Inflammatory macrophage treated with lipopolysaccharide for 4 hours (primary cell): ENCODE data around the gene PARP16.
"Not testable (repeated sequence)": the region's sequence is repeated elsewhere in the genome, so short reads cannot be mapped to it uniquely, and the experiment has no call there.

Source experiments
- DNase-seq: peaks from one replicate; pipeline ENCODE4 v3.0.0-alpha.2; 2020

The PARP16 gene

DNA sequence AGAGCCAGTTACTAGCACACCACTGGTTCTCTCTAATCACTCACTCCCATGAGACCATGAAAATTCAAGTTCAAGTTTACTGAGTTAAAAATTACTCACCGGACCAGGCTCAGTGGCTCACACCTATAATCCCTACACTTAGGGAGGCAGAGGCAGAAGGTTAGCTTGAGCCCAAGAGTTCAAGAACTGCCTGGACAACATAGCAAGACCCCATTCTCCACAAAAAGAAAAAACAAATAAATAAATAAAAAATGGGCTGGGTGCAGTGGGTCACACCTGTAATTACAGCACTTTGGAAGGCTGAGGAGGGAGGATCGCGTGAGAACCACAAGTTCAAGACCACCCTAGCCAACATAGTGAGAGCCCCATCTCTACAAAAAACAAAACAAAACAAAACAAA lies 54.2 kb downstream of the PARP16 start:
- no peak for DNase-seq

DNA sequence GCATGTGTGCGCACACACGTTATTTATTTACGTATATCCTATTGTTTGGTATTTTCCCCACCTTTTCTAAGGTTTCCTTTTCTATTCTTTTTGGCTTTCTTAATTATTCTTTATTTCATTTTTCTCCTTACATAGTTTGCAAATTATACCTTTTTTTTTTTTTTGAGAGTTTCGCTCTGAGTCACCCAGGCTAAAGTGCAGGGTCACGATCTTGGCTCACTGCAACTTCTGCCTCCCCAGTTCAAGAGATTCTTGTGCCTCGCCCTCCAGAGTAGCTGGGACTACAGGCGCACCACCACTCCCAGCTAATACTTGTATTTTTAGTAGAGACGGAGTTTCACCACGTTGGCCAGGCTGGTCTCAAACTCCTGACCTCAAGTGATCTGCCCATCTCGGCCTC lies 55.4 kb downstream of the PARP16 start:
- DNase-seq = no peak

DNA sequence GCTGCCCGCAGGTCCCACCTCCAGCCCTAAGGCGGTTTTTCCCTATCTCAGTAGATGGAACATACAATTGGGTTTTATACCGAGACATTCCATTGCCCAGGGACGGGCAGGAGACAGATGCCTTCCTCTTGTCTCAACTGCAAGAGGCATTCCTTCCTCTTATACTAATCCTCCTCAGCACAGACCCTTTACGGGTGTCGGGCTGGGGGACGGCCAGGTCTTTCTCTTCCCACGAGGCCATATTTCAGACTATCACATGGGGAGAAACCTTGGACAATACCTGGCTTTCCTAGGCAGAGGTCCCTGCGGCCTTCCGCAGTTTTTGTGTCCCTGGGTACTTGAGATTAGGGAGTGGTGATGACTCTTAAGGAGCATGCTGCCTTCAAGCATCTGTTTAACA lies 59.8 kb downstream of the PARP16 start:
- not testable (repeated sequence) for DNase-seq

DNA sequence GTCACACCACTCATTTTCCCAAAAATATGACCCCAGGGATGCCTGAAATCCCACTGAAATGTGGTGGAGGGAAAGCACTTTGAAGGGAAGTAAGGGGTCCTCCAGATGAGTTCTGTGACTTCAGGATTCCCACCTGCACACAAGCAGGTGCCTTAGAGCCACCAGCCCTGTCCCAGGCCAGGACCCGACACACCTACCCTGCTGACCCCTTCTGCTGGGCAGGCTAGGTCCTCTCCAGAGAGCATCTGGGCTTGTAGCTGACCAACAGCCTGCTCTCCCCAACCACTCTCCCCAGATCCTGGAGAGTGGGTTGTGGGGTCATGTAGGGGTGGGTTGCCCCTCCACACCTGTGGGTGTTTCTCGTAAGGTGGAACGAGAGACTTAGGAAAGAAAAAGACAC lies 60.5 kb downstream of the PARP16 start:
- no peak for DNase-seq

DNA sequence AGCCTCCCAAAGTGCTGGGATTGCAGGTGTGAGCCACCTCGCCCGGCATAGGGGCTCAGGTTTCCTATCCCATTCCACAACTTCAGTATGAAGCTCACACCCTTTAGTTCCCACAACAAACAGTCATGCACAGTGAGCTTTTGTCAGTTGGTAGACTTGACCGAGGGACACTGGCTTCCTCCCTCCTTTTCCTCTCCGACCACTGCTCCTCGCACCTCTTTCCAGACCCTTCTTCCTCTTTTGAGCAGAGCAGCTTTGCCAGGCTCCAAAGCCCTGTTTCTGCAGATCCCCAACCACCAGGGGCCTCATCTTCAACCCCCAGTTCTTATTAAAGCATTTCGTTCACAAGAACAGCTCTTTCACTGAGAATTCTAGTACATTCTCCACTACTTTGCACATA lies 62.7 kb downstream of the PARP16 start:
- no peak for DNase-seq

DNA sequence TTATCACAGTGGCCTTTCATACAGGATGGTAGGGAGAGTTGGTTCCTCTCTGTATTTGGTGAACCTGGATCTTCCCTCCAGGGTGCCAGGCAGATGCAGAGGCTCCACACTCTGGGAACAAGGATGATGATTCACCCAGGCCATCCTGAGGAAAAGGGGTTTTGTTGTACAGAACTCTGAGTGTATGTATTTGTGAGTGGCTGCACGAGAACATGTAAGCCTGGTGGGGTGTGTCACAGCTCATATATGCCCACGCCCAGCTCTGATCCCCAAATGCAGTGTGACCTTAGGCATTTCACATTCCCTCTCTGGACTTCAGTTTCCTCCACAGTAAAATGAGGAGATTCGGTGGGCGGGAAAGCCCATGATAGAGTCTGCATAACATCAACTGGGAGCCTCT lies 63.8 kb downstream of the PARP16 start:
- DNase-seq = no peak

DNA sequence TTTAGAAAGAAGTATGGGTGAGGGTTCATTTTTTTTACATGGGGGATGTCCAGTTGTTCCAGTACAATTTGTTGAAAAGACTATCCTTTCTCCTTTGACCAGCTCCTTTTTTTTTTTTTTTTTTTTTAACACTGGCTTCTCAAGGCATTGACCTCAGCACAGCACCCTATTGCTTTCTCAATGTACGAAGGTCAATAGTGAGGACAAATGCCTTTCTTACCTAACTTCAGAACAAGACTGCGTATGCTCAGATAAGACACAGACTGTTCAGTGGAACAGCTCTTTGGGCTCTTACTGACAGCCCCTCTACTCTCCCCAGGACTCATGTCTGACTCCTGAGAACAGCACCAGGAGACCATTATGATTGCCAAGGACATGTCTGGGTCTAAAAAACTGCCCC lies 65.0 kb downstream of the PARP16 start:
- DNase-seq = no peak

DNA sequence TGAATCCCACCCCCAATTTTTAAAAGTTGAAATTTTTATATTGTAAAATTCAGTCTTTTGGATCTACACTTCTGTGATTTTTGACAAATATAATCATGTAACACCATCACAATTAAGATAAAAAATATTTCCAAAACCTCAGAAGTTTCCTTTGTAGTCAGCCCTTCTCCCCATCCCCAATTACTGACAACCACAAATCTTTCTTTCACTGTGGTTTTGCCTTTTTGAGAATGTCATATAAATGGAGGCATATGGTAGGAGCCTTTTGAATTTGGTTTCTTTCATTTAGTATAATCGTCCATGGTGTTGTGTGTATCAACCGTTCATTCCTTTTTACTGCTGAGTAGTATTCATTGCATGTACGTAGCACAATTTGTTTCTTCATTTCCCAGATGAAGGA lies 67.5 kb downstream of the PARP16 start:
- no peak for DNase-seq

DNA sequence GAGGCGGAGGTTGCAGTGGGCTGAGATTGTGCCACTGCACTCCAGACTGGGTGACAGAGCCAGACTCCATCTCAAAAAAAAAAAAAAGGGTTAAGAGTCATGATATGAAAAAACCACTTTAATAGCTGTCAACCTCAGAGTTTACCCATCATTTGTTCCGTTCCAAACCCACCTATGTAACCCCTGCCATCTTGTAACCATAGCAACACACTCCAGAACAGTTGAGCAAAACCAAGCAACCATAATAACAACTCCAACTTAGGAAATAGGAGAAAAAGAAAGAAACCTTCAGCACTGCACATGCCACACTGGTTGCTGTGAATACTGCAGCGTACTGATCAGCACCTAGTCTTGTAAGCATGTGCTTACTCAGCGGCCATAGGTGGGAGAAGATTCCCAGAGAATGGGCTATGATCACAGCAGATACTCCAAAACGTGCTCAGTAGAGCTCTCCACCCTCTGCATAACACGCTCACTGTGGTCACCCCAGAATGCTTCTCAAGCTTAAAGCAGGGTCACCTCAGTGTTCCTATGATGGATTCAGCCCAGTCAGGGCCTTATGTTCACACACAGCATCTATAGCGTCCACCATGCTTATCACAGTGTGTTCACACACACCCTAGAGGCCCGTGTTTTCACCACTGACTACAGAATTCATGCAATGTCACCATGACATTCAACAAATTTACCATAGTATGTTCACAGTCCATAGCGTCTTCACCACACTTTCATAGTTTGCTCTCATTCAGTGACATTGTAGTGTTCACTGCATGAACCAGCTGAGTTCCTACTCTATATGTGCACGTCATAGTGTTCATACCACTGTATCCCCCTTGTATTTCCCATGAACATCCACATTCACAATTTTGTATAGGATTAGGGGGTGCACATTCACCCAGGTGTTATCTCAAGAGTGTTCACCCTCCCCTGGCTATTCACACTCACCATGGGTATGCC lies 68.9 kb downstream of the PARP16 start:
- no peak for DNase-seq

DNA sequence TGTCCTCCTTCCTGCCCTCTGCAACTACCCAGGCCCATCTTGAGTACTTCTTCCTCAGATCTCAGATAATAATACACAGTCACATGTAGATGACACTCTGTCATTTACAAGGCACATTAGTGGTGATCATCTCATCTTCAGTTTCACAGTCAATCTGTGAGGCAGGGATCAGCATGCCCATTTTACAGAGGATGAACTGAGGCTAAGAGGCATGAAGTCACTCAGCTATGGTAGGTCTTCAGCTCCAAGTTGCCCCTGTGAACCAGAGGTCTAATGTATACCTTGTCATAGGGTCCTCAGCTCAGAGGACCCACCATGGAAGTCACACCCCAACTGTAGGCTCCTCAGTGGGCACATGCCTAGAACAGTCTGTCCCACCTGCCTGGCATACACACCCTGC lies 71.2 kb downstream of the PARP16 start:
- no peak for DNase-seq

DNA sequence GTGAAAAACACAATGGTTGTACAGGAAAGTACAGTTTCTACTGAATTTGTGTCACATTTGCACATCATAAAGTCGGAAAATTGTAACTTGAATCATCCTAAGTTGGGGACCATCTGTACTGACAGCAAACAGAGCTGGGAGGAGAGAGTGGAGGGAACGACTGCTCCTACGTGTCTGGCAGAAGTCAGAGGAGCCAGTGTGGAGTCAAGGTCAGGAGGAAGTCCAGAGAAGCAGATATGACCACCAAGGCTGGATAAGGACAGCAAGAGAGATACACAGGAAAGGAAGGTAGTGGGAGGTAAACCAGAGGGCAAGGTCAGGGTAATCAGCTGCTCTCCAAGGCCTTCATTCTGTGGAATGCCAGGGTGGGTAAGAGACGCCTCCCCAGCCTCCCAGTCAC lies 72.7 kb downstream of the PARP16 start:
- no peak for DNase-seq

DNA sequence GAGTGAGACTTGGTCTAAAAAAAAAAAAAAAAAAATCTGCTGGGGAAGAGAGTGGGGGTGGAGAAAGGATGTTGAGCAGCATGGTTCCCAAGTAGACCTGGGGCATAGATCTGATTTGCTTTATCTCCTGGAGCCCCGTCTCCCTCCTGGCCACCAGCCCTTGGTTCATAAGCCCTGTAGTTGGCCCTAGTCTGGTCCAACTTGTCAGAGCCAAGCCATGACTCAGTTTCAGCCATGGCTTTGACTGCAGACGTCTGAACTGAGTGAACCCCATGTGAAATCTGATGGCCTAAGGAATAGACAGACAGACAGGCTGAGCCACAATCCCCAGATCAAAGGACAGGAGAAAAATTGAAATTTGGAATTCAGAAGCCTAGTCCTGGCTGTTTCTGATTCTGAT lies 73.4 kb downstream of the PARP16 start:
- DNase-seq = no peak

DNA sequence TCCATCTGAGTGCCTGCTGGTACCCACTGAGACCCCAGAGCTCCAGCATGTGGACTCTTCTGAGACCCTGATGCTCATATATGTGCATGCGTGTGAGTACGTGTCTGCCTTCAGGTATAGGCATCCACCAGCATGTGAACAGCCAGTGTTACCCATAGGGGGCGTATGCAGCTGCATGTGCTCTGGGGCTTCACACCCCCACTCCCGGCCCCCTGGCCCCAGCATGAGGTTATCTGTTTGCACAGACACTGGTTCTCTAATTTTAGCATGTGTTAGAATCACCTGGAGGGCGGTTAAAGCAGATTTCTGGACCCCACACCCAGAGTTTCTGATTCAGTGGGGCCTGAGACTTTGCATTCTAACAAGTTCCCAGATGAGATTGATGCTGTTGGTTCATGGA lies 74.6 kb downstream of the PARP16 start:
- DNase-seq = no peak

DNA sequence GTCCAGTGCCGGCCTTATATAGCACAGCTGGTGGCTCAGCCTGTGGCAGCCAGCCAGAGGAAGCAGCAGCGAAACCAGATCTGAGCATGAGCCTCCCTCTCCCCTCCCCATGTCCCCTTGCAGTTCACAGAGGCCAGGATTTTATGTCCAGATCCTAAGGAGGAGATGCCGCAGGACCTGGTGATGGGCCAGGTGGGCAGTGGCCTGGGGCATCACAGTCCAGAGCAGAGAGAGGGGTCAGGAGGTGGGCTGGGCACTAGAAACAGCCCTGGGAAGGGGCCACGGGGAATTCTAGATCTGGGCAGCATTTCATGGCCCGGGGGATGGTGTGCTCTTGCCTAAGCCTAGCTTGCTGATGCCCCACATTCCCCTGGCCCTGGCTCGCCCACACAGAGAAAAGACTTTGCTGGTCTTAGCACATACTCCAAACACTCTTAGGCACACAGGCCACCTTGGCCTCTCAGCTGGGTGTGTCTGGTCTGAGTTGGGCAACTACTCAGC lies 75.2 kb downstream of the PARP16 start:
- no peak for DNase-seq

DNA sequence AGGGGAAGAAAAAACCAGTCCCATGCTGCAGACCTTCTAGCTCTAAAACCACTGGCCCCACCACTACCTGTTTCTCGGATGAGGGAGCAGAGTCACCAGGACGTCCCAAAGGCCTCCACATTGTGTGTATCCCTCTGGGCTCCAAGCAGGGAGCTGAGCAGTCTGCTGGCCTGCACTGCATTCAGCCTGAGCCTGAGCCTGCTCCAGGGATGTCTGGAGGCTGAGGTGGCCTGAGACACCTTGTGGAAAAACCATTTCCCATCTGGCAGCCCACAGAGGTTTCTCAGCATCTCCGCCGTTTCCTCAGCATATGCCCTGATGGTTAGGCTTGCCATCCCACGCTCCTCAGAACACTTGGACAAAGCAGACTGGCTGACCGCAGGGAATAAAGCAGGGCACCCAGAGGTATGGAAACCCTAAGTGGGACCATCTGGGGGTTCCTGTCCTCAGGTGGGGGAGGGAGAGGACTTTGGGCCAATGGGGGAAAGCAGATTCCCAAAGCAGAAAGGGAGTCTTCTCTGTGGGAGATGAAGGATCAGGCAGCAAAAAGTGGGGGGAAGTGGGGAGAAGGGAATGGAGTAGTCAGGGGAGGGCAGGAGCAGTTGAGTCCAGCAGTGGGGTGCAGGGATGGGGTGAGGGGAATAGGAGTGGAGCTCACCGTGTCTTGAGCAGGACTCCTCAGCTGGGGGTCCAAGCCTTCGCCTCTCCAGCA lies 75.8 kb downstream of the PARP16 start, which contains the start of gene CILP:
Gene CILP (minus strand): TSS at position 704 of the 712 bp plus-strand sequence. CDS start 1,718 bp downstream, outside the sequence.
- DNase-seq = no peak

DNA sequence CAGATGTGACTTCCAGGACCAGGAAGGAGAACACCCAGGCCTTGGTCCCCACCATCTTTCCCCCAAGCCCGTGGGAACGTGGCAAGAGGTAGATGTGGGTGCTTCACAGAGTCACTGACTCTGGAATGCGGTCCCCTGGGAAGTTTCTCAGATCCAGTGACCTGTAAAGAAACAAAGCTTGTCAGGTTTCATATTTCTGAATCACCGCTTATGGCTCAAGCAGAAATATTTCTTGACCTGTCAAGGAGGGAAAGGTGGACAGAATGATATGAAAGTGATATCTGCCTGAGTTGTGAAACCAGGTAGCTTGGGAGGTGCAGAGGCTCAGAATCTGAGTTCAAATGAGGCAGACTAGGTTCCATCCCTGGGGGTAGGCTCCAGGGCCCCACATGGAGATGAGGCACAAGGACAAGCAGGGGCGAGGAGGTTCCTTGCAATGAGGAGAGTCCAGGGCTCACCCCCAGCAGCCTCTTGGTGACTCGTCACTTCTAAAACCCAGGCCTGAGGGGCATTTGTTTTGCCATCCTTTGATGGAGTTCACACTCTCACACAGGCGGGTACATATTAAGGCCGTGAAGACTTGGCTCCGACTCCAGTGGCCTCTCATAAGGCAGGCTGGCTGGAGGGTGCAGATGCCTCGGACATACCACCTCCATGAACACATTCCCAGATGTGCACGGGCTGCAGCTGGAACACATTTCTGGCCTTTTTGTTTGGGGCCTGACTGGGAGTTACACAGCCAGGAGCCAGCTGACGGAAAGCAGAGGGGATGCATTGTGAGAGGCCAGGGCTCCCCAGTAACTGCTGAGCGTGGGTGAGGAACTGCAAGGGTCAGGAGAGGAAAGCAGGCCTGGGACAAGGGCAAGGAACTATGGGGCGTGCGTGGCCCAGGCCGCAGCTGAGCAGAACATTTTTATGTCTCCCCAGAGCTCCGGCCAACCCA lies 76.7 kb downstream of the PARP16 start:
- no peak for DNase-seq

DNA sequence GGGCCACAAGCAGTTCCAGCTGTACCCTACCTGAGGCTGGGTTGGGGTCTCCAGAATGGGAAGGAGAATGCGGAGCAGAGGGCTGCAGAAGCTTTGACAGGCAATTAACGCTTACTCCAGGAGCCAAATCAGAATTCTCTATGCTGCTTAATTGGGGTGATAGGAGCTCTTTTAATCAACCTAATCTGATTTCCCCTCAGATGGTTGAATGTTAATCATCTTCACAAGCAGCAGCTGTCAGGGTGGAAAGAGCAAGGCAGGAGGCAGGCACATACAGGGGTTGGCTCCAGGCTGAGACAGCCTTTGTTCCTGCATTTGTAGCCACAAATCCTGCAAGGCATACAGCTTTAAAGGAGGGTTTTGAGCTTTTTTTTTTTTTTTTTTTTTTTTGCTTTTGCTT lies 78.0 kb downstream of the PARP16 start:
- DNase-seq = no peak
